ENCODE results near the gene LKAAEAR1.

- TF ChIP-seq CTCF (conservative IDR thresholded peaks at IDR 0.05 in 1 of 2, IDR thresholded peaks at IDR 0.05 in 1 of 2; ENCODE audit: extremely low read depth in 1 of 2, insufficient read depth in 1 of 2, low read depth in 1 of 2, low read length in 2 of 2) (no peak), EZH2 (IDR thresholded peaks at IDR 0.05; ENCODE audit: borderline replicate concordance, low read length) (no peak)
Observed at GRCh38 chr20:64036346-64037198, 47.6 kb downstream of the LKAAEAR1 start.

Data from mammary epithelial cell (primary cell).